ENCODE measurements around the gene SPIN1.

The SPIN1 gene

DNA sequence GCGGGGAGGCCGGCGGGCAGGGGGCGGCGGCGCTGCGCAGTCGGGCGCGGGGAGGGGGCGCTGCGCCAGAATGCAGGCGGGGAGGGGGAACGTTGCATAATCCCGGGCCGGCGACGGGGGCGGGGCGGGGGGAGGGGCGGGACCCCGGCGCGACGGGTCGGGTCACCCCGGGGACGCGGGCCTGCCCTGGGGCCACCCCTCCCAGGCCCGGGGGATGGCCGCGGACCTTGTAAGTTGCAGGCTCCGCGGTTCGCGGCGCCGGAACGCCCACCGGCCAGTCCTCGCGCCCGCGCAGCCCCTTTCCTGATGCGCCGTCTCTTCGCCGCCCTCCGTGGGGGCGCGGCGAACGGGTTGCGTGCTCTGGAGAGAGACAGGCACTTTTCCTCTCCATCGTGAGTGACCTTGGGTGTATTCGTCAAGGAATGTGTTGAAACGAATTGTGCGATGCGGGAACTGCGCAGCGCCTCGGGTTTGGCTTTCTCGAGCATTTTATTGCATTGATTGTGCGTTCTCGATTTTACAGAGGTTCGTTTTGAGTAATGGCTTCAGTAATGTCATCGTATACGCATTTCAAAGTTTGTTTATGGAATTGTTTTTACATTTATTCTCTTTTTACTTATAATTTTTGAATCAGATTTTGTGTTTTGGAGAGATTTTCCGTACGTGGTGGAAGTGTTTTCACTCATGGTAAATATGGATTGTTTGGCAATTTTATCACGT, 802 bp downstream of the SPIN1 start:
- peak; percentile 44 for DNase-seq

DNA sequence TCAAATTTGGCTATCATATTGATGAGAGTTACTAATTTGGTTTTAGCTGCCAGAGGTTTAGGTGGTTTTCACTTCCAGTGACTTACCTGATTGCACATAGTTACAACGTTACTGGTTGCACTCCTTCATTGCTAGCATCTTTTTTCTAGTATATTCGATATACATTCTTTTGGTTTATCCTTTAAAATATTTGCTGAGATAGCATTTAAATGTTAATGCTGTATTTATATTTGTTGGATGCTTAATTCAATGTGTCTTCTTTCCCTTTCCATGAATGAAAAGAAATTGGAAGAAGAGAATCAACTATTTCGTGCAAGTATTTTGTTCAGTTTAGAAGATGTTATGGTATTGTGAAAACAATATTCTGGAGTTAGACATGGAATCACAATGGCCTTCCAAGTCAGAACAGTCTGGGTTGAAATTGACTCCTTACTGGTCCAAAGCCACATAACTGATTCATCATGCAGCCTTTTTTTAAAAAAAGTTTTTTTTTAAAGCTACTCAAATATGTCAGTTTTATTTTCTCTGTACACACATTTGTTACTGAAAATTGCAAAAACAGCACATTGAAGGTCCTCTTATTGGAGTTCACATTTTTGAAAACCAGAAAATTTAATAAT, 2.2 kb downstream of the SPIN1 start:
- no peak for DNase-seq

DNA sequence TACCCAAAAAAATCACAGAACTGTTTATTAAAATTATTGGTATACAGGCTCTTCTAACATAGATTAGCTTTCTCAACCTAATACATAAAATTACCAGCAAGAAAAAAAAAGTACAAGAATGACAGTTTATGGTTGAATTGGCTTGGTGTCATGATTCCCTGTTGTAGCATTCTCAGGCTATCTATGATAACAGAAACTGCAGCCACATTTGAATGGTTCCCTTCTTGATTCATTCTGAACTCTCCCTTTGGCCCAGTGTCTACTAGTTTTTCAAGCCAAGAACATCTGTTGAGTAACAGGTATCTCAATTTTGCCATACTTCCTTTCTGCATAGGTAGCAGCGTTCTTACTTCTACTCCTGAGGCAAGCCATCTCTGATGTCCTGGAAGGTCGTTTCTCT, 3.0 kb downstream of the SPIN1 start:
- no peak for DNase-seq

DNA sequence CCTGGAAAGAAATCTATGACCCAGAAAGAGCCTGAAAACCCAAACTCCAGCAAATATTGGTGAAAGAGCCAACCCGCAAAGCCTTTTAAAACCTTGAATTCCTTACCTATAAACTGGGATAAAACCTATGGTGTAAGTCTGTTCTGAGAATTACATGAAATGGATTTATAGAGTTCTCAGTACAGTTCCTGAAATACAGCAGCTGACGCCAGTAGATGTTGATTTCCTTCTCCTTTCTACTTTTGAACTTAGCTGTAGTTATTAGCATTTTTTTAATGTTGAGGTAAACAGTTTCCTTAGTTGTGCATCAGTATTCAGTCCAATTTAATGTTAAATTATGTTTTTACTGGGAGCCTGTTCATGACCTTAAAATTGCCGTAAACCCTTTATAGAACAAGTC, 3.7 kb downstream of the SPIN1 start:
- no peak for DNase-seq

DNA sequence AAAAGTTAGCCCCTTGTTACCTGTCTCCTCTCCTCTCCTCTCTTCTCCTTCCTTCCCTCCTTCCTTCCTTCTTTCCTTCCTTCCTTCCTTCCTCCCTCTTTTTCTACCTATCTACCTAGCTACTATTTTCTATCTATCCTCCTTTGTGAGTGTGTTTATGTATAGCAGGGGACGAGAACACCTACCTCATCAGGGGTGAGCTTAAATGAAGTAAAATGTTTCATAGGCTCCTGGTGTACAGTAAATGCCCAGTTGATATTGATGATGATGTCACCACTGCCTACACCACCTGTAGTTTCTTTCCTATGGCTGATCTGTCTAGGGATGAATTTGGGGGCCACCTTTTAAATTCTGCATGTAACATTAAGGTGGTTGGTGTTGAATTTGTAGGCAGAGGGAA, 4.3 kb downstream of the SPIN1 start:
- DNase-seq, result no peak

DNA sequence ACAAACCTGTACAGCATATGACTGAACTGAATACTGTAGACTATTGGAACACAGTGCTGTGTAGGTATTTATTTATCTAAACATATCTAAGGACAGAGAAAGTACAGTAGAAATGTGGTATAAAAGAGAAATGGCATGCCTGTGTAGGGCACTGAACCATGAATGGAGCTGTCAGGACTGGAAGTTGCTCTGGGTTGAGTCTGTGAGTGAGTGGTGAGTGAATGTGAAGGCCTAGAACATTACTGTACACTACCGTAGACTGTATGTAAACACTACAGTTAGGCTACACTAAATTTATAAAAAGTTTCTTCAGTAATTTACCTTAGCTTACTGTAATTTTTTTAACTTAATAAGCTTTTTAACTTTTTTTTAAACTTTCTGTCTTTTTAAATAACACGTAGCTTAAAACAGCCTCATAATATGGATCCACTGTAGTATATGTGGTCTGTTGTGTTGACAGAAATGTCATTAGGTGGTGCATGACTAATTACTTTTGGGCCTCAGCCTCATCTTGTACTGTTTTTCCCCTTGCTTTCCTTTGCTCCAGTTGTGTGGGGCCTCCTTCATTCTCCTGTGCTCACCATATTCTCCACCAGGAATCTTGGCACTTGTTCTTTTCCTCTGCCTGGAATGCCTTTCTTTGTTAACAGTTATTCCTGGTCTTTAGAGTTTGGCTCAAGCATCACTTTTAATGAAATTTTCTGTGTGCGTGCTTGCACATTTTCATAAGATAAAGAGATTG, 8.8 kb downstream of the SPIN1 start:
- no peak for DNase-seq

DNA sequence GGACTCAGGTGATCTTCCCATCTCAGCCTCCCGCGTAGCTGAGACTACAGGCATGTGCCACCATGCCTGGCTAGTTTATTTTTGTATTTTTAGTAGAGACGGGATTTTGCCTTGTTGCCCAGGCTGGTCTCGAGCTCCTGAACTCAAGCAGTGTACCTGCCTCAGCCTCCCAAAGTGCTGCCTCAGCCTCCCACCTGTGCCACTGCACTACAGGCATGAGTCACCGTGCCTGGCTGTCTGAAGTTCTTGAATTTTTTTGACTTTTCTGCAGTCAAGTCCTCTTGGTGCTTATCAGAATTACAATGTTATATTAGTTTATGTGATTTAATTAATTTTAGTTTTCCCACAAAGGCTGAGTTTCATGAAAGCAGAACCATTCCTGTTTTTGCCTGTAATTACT, 9.8 kb downstream of the SPIN1 start:
- no peak for DNase-seq

DNA sequence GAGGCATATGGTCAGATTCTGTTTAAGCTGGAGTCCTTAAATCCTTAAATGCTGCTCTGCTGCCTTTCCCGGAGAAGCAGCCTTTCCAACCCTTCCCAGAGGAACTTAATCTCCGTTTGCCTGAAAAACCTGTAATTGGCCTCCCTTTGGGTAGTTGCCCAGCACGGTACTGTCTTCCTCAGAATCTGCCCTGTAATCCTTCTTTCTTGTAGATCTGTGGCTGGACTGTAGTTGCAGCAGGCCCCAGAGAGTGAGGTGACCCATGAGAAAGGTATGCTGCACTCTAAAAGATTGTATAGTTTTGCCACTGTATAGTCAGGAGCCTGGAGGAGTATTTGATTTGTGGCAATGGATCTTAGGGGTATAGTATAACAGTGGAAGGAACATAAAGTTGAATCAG, 11.7 kb downstream of the SPIN1 start:
- DNase-seq, result no peak

DNA sequence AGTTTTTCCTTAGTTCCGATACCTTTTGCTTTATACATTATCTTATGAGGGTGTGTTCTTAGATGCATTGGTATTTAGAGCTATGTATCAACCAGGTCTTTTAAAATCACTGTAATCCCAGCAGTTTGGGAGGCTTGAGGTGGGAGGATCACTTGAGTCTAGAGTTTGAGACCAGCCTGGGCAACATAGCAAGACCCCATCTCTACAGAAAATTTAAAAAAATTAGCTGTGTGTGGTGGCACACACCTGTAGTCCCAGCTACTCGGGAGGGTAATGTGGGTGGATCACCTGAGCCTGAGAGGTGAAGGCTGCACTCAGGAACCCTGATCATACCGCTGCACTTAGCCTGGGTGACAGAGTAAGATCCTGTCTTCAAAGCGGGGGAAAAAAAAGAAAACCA, 15.1 kb downstream of the SPIN1 start:
- DNase-seq, result no peak

DNA sequence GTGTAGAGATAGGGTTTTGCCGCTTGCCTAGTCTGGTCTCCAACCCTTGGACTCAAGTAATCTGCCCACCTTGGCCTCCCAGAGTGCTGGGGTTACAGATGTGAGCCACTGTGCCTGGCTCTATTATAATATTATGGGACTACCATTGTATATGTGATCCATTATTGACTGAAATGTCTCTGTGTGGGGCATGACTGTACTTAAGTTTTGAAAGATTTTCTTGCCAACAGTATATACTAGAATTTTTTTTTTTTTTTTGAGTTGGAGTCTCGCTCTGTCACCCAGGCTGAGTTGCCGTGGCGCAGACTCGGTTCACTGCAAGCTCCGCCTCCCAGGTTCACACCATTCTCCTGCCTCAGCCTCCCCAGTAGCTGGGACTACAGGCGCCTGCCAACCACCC, 17.8 kb downstream of the SPIN1 start:
- DNase-seq, result no peak

DNA sequence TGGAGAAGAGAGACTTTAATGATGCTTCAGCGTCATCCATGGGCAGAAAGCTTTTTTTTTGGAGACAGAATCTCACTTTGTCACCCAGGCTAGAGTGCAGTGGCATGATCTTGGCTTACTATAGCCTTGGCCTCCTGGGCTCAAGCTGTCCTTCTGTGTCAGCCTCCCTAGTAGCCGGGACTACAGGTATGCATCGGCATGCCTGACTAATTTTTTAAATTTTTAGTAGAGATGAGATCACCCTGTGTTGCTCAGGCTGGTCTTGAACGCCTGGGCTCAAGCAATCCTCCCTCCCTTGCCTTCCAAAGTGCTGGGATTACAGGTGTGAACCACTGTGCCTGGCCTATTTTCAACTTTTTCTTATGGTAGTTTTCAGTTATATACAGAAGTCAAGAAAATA, 23.2 kb downstream of the SPIN1 start:
- no peak for DNase-seq

DNA sequence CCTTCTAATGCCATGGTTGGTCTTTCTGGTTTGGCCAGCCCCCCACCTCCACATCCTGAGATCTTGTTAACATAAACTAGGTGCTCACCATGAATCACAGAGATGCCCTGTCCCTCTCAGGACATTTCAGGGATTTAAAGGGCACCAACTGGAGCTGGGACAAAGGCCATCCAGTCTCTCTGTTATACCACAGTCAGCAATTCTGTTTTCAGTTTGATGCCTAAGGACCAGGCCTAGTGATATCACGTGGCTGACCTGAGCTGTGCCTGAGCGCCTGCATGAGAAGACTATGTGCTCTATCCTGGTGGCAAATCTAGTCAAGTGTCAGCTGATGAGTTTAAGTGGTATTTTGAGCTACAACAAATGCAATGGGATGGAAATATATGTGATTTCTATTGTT, 26.1 kb downstream of the SPIN1 start:
- no peak for DNase-seq

DNA sequence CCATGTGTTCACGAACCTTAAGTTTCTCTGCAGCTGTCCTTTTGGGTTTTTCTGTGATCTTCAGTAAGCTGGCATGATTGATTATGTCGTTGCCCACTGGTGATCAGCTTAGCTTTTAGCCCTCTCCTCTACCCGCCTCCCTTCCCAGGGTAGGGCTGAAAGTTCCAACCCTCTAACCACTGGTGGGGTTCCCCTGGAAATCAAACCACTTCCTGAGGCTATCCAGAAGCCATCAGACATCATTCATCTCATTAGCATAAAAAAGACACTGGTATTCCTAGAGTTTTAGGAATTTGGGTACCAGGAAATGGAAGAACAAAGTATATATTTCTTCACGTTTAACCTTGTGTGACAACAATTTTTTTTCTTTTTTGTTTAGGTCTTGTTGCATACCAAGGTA, 29.8 kb downstream of the SPIN1 start:
- DNase-seq, result peak; percentile 19

DNA sequence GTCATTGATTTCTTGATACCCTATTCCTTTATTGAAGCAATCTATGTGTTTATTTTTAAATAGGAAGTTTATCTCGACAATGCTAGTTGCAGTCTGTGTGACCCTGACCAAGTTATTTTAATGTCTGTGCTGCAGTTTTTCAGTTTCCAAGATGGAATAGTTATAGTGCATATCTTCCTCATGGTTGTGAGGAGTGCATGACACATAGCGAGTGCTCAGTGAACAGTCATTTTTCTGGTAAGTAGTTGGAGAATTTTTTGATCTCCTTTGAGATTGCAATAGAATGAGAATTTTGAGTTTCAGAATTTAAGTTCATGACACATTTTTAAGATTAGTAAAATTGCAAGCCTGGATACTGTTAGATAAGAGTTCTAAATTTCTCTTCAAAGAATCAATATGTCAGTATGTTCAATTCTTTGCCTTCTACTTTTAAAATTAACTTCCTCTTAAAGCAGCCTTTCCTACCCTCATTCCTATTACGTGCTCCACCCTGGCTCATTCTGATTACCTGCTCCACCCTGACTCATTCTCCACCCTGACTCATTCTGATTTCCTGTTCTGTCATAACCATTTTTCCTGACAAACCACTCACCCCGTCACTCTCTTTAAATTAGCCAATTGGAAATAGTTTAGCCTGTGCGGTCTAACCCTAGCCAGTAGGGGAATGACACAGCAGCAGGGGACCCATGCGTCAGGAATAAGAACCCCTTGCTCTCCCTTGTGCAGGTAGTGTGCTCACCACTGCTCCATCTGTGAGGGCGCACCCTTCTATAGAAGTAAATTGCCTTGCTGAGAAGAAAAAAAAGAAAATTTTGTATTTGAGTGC, 30.7 kb downstream of the SPIN1 start:
- peak; percentile 81 for DNase-seq

DNA sequence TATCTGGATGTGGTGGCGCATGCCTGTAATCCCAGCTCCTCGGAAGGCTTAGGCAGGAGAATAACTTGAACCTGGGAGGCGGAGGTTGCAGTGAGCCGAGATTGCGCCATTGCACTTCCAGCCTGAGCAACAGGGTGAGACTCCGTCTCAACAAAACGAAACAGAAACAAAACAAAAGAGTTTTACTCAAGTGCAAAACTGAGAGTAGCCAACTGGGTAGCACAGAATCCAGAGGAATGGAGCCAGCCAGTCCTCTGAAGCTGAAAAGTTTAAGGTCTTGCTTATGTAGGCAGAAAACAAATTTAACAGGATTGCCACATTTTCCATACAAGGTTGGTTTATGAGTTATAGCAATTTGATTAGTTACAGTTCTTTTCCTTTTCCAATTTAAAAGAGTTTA, 32.0 kb downstream of the SPIN1 start:
- no peak for DNase-seq

DNA sequence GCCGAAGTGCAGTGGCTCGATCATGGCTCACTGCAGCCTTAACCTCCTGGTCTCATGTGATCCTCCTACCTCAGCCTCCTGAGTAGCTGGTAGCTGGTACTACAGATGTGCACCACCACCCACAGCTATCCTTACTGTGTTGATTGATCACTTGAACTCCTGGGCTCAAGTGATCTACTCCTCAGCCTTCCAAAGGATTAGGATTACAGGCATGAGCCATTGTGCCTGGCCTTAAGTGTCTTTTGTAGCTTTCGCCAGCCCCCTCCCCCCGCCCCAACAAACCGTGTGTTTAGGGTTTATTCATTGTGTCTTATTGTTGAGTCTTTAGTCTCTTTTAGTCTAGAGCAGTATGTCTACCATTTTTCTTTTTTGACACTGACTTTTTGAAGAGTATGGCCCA, 33.1 kb downstream of the SPIN1 start:
- DNase-seq, result no peak

DNA sequence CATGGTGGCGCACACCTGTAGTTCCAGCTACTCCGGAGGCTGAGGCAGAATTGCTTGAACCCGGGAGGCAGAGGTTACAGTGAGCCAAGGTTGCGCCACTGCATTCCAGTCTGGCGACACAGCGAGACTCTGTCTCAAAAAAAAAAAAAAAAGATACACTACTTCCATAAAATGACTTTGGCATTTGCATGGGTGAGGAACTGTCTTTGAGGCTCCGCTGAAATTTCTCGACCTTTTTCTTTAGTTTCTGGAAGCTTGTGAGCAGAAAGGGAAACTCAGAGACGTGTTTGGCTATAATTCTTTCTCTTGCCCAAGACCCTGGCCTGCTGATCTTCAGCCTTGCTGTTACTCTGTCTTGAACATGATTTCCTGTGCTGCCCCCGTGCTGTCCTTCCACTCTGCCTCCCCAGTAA, 37.3 kb downstream of the SPIN1 start:
- no peak for DNase-seq

DNA sequence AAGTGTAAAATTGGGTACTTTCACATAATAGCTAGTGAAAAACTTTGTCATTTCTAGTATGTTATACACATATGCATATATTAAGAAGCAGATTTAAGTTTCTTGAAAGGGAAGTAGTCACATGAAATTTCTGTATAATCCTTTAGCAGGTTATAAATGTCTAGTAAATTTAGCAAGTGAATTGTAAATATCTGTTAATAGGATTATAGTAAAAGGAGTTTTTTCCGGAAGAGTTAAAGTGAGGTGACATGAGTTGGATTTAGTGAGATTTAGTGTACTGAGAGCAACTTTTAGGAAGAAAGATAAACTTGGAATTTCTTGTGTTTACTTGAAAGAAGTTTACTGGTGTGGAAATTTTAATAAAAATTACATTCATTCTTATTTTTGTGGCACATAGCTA, 38.4 kb downstream of the SPIN1 start:
- no peak for DNase-seq

DNA sequence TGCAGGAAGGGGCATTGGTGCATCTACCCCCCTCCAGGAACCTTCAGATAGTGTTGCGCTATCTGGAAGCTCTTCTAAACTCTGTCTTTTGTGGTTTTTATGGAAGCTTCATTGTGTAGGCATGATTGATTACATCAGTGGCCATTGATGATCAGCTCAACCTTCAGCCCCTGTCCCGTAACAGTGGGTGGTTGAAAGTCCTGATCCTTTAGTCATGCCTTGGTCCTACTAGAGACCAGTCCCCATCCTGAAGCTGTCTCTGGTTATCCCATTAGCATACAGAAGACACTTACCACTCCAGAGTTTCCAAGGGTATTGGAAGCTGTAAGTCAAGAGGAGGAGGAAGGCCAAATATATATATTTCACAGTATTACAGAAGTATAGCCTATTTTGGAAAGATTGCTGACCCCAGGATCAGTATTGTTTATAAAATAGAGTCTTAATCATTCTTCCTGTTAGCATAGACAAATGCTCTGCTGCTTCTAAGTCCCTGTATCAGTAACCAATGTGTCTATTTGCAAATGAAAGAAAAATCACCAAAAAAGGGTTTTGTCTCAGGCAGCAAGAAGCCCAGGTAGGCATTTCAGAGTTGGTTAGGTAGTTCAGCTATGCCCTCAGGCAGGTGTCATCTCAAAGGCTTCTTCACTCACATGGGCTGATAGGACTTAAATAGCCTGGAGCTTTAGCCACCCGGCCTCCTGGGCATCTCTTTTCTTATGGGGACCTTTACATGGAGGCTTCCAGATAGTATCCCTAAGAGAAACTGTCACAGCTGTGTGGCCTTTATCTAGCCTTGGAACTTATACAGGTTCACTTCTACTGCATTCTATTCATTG, 41.6 kb downstream of the SPIN1 start:
- no peak for DNase-seq

DNA sequence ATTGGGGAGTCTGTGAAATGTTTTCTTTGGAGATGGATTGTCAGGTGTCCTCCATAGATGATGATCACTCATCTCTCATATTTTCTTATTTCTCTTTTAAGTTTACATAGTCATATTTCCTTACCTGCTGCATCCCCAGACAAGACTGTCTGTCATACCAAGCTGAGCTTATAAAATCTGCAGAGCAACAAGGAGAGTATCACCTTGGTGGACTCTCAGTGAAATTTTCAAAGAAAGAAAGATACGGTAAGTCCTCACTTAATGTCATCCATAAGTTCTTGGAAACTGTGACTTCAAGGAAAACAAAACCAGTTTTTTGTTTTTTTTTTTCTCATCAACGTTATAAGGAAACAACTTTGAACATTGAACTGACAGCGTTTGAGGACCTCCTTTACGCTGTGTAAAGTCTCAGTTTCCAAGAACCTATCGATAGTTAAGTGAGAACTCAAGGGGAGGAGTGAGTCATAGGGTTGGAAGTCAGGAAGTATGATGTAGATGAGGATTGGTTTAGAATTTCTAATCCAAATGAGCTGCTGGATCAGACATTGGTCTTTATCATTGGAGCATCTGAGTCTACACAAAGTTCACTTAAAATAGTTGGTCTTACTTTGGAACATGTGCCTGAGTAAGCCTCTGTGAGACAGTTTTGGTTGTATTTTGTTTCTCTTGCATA, 45.5 kb downstream of the SPIN1 start:
- peak; percentile 49 for DNase-seq

DNA sequence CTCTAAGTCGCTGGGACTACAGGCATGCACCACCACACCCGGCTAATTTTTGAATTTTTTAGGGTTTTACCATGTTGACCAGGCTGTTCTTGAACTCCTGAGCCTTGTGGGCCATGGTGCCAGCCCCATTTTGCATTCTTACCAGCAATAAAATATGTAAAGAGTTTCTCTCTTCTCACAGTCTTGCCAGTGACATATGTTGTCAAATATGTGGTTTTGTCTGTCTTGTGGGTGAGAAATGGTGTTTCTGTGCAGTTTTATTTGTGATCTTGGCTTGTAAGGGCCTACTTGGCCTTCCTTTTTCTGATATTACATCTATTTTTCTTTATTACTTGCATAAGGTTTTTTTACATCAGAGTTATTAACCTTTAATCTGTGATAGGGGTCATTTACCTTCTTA, 47.1 kb downstream of the SPIN1 start:
- DNase-seq, result no peak

DNA sequence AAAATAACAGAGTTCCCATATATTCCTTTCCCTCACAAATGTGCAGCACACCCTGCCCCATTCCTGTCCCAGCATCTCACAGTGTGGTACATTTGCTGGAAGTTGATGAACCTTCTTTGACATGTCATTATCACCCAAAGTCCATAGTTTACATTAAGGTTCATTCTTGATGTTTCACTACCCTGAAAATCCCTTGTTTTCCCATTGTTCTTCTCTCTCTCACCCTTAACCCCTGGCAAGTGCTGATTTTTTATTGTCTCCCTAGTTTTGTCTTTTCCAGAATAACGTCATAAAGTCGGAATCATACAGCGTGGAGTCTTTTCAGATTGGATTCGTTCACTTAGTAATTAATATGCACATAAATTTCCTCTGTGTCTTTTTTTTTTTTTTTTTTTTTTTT, 48.1 kb downstream of the SPIN1 start:
- DNase-seq, result no peak

Data from activated CD4-positive, alpha-beta T cell treated with anti-CD3 and anti-CD28 coated beads, Interleukin-2, Interleukin-6, amounts not matched to agents 100 ng/mL and 50 ng/mL, durations not matched to agents 16 hours and 8 hours (primary cell).